ENCODE data around the gene HNRNPA1.
"Not testable (repeated sequence)": the region's sequence is repeated elsewhere in the genome, so short reads cannot be mapped to it uniquely, and the experiment has no call there.

HNRNPA1 gene

DNA sequence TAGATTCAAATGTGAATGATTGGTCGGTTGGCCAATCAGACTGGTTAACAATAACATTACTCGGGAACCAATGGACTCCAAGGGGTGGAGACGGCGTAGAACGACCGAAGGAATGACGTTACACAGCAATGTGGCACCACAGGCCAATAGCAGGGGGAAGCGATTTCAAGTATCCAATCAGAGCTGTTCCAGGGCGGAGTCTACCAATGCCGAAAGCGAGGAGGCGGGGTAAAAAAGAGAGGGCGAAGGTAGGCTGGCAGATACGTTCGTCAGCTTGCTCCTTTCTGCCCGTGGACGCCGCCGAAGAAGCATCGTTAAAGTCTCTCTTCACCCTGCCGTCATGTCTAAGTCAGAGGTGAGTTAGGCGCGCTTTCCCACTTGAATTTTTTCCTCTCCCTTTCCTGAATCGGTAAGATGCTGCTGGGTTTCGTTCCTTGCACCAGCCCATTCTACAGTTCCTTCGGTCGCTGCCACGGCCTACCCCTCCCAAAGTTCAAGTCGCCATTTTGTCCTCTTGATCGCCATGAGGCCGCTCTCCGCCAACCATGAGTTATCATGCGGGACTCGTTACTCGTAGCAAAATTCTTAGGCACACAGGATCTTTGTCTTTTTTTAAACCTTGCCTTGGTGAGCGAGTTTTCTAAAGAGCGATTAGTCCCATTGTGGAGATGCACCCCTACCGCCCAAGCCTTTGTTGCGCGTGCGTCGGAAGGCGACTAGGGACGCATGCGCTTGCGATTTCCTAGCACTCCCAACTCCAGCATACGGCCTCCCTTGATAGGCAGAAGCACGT is at the start of gene HNRNPA1:
Gene HNRNPA1, plus strand, starts transcription at position 259 of the 793 bp plus-strand sequence. Its CDS starts 82 bp downstream, at position 341.
- H3K4me1 Mint-ChIP-seq: peaks cover 68% of the 10 kb centered on the region
- H3K27ac Mint-ChIP-seq: no peak within 1 kb of the TSS
- peak; percentile 94 to 98 for DNase-seq
- H3K27me3 Mint-ChIP-seq: no peaks in the 10 kb centered on the region
- no peak within 1 kb of the TSS for H3K4me3 Mint-ChIP-seq
- ATAC-seq: peak; percentile 88
- H3K9me3 Mint-ChIP-seq: no peaks in the 10 kb centered on the region

- not testable (repeated sequence) for H3K4me3 Mint-ChIP-seq, H3K9me3 Mint-ChIP-seq, H3K27me3 Mint-ChIP-seq, H3K27ac Mint-ChIP-seq, ATAC-seq, DNase-seq
- peaks cover 18% of the 10 kb centered on the region for H3K4me1 Mint-ChIP-seq
These were observed 49.3 kb upstream of the HNRNPA1 start for GRCh38 chr12:54231269-54231668.

- no peaks in the 10 kb centered on the region for H3K27me3 Mint-ChIP-seq
- no peak for ATAC-seq
- DNase-seq: no peak
- H3K4me1 Mint-ChIP-seq: peaks cover 18% of the 10 kb centered on the region
- no peak overlapping the region for H3K4me3 Mint-ChIP-seq
- no peak overlapping the region for H3K27ac Mint-ChIP-seq
- H3K9me3 Mint-ChIP-seq: no peaks in the 10 kb centered on the region
These were observed 47.7 kb upstream of the HNRNPA1 start for GRCh38 chr12:54232790-54233189.

- no peak overlapping the region for H3K4me3 Mint-ChIP-seq
- H3K9me3 Mint-ChIP-seq: no peaks in the 10 kb centered on the region
- peaks cover 14% of the 10 kb centered on the region for H3K4me1 Mint-ChIP-seq
- ATAC-seq: no peak
- no peak for DNase-seq
- H3K27me3 Mint-ChIP-seq: no peaks in the 10 kb centered on the region
- H3K27ac Mint-ChIP-seq: no peak overlapping the region
These were observed 42.0 kb upstream of the HNRNPA1 start for GRCh38 chr12:54238531-54238930.

GRCh38 chr12:54239620-54240019 is 40.9 kb upstream of the HNRNPA1 start:
- H3K27me3 Mint-ChIP-seq: no peaks in the 10 kb centered on the region
- peaks cover 14% of the 10 kb centered on the region for H3K4me1 Mint-ChIP-seq
- H3K9me3 Mint-ChIP-seq: no peaks in the 10 kb centered on the region
- DNase-seq (no peak), ATAC-seq (no peak)
- H3K4me3 Mint-ChIP-seq: no peak overlapping the region
- H3K27ac Mint-ChIP-seq: peak overlapping the region in 1 of 2 donors; percentile 40

- H3K27ac Mint-ChIP-seq: peak overlapping the region in 1 of 2 donors; percentile 74
- no peaks in the 10 kb centered on the region for H3K27me3 Mint-ChIP-seq
- peaks cover 14% of the 10 kb centered on the region for H3K4me1 Mint-ChIP-seq
- no peak overlapping the region for H3K4me3 Mint-ChIP-seq
- ATAC-seq: no peak
- no peak for DNase-seq
- H3K9me3 Mint-ChIP-seq: no peaks in the 10 kb centered on the region
These were observed 40.4 kb upstream of the HNRNPA1 start for GRCh38 chr12:54240129-54240528.

DNA sequence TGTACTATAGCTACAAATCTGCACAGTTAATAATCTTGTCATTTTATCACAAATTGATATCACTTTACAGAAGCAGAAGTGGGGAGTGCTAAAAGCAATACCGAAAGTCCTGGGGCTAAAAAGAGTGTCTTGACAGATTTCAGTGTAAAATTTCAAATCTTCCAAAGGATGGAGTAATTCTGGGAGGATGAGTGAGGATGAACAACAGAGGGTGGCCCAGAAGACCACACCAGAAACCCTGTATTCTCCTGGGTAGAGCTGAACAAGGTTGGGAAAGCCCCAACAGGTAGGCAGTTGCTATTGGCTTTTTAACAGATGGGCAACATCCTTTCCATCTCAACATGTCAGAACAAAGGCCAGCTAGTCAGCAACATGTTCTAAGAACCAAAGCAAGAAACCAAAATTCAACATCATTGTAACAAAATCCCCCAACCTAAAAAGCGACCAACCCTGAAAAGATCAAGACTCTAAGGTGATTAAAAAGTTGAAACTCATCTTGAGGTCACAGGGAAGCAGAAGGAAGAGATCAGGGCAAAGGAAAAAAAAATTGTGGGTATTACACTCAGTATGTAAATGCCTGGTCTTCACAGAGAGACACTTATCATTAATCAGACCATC is 39.4 kb upstream of the HNRNPA1 start:
- peak overlapping the region; percentile 71 to 93 for H3K27ac Mint-ChIP-seq
- peak overlapping the region in 1 of 2 donors; percentile 42 for H3K4me3 Mint-ChIP-seq

GRCh38 chr12:54246011-54246641 is 34.4 kb upstream of the HNRNPA1 start:
- DNase-seq (no peak), ATAC-seq (no peak)
- peaks cover 15% of the 10 kb centered on the region for H3K4me1 Mint-ChIP-seq
- no peaks in the 10 kb centered on the region for H3K9me3 Mint-ChIP-seq
- no peaks in the 10 kb centered on the region for H3K27me3 Mint-ChIP-seq
- H3K27ac Mint-ChIP-seq: no peak overlapping the region
- H3K4me3 Mint-ChIP-seq: no peak overlapping the region

More for the DNA sequence above, 39.4 kb upstream of the HNRNPA1 start:
- peak in 1 of 2 donors; percentile 22 for DNase-seq
- peak; percentile 95 for ATAC-seq
- Mint-ChIP-seq H3K4me1 (peaks cover 14% of the 10 kb centered on the region), H3K9me3 (no peaks in the 10 kb centered on the region), H3K27me3 (no peaks in the 10 kb centered on the region)

GRCh38 chr12:54249489-54249888 is 31.0 kb upstream of the HNRNPA1 start:
- peak overlapping the region in 1 of 2 donors; percentile 13 for H3K4me3 Mint-ChIP-seq
- peaks cover 7% of the 10 kb centered on the region for H3K4me1 Mint-ChIP-seq
- no peaks in the 10 kb centered on the region for H3K9me3 Mint-ChIP-seq
- DNase-seq (no peak), ATAC-seq (no peak)
- H3K27ac Mint-ChIP-seq: no peak overlapping the region
- H3K27me3 Mint-ChIP-seq: no peaks in the 10 kb centered on the region

- no peaks in the 10 kb centered on the region for H3K27me3 Mint-ChIP-seq
- peak in 1 of 2 donors; percentile 7 for DNase-seq
- H3K27ac Mint-ChIP-seq: no peak overlapping the region
- H3K4me1 Mint-ChIP-seq: peaks cover 7% of the 10 kb centered on the region
- no peaks in the 10 kb centered on the region for H3K9me3 Mint-ChIP-seq
- no peak overlapping the region for H3K4me3 Mint-ChIP-seq
- peak; percentile 60 for ATAC-seq
These were observed 28.8 kb upstream of the HNRNPA1 start for GRCh38 chr12:54251667-54252284.

DNA sequence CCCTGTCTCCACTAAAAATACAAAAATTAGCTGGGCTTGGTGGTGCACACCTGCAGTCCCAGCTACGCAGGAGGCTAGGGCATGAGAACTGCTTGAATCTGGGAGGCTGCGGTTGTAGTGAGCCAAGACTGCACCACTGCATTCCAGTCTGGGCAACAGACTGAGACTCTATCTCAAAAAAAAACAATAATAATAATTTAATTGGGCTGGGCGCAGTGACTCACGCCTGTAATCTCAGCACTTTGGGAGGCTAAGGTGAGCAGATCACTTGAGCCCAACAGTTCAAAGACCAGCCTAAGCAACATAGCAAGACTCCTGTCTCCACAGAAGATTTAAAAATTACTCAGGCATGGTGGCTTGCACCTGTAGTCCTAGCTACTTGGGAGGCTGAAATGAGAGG is 27.3 kb upstream of the HNRNPA1 start:
- H3K27ac Mint-ChIP-seq: no peak overlapping the region

DNA sequence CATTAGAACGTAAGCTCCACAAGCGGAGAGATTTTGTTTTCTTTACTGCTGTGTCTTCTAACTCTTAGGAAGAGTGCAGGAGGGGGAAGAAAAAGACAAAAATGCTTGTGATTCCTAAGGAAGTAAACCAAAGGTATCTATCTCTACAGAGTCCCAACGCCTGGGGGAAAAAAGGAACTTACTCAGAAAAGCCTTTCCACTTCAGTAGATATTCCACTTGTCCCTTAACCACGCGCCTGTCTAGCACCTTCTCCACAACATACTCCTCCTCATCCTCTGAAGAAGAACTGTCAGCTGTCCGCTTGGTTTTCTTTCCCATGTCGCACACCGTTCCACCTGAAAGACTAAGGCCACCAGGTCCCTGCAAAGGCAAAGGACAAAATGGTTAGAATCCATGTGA is 23.2 kb upstream of the HNRNPA1 start:
- no peak for DNase-seq
- Mint-ChIP-seq H3K27me3 (no peaks in the 10 kb centered on the region), H3K4me3 (no peak overlapping the region), H3K4me1 (peaks cover 30% of the 10 kb centered on the region), H3K9me3 (no peaks in the 10 kb centered on the region), H3K27ac (no peak overlapping the region)
- no peak for ATAC-seq

More for the DNA sequence above, 27.3 kb upstream of the HNRNPA1 start:
- no peaks in the 10 kb centered on the region for H3K27me3 Mint-ChIP-seq
- ATAC-seq (no peak), DNase-seq (no peak)
- H3K4me1 Mint-ChIP-seq: peaks cover 7% of the 10 kb centered on the region
- no peaks in the 10 kb centered on the region for H3K9me3 Mint-ChIP-seq
- no peak overlapping the region for H3K4me3 Mint-ChIP-seq

DNA sequence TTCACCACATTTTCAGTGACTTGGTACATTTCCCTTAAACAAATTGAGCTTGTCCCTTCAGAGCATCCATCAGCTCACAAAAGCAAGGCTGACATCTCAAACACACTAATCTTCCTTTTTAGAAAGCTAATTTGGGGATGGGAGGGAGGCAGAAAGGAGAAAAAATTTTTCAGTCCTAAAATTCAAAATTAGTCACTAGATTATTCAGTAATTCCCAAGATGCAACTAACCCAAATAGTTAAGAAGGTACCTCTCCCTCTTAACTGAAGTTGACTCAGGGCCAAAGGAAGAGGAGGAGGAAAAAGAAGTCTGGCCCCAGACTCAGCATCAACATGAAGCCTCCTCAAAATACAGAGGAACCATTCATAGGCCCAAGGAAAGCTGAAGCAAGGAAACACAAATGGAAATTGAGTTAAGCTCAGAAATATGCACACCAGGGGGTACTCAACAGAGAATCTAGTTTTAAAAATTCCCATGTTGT is 22.3 kb upstream of the HNRNPA1 start:
- H3K9me3 Mint-ChIP-seq: no peaks in the 10 kb centered on the region
- H3K4me1 Mint-ChIP-seq: peaks cover 30% of the 10 kb centered on the region
- ATAC-seq (no peak), DNase-seq (no peak)
- H3K27ac Mint-ChIP-seq: no peak overlapping the region
- no peaks in the 10 kb centered on the region for H3K27me3 Mint-ChIP-seq
- peak overlapping the region in 1 of 2 donors; percentile 26 for H3K4me3 Mint-ChIP-seq

- H3K9me3 Mint-ChIP-seq: no peaks in the 10 kb centered on the region
- ATAC-seq (peak; percentile 98), DNase-seq (peak; percentile 41 to 70)
- H3K4me3 Mint-ChIP-seq: peak overlapping the region; percentile 73 to 91
- peaks cover 30% of the 10 kb centered on the region for H3K4me1 Mint-ChIP-seq
- H3K27me3 Mint-ChIP-seq: no peaks in the 10 kb centered on the region
- peak overlapping the region; percentile 94 for H3K27ac Mint-ChIP-seq
These were observed 21.1 kb upstream of the HNRNPA1 start for GRCh38 chr12:54259194-54260011.
